ENCODE measurements around the gene TSPEAR.
"Not testable (repeated sequence)": the region's sequence is repeated elsewhere in the genome, so short reads cannot be mapped to it uniquely, and the experiment has no call there.

The TSPEAR gene

GRCh38 chr21:44508426-44508710 is 203.0 kb downstream of the TSPEAR start:
- DNase-seq (ENCODE audit: low read depth): no peak
- TF ChIP-seq, protein P1, sequence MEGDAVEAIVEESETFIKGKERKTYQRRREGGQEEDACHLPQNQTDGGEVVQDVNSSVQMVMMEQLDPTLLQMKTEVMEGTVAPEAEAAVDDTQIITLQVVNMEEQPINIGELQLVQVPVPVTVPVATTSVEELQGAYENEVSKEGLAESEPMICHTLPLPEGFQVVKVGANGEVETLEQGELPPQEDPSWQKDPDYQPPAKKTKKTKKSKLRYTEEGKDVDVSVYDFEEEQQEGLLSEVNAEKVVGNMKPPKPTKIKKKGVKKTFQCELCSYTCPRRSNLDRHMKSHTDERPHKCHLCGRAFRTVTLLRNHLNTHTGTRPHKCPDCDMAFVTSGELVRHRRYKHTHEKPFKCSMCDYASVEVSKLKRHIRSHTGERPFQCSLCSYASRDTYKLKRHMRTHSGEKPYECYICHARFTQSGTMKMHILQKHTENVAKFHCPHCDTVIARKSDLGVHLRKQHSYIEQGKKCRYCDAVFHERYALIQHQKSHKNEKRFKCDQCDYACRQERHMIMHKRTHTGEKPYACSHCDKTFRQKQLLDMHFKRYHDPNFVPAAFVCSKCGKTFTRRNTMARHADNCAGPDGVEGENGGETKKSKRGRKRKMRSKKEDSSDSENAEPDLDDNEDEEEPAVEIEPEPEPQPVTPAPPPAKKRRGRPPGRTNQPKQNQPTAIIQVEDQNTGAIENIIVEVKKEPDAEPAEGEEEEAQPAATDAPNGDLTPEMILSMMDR (IDR thresholded peaks at IDR 0.05; ENCODE audit: low read length, missing control alignments): no peak

DNA sequence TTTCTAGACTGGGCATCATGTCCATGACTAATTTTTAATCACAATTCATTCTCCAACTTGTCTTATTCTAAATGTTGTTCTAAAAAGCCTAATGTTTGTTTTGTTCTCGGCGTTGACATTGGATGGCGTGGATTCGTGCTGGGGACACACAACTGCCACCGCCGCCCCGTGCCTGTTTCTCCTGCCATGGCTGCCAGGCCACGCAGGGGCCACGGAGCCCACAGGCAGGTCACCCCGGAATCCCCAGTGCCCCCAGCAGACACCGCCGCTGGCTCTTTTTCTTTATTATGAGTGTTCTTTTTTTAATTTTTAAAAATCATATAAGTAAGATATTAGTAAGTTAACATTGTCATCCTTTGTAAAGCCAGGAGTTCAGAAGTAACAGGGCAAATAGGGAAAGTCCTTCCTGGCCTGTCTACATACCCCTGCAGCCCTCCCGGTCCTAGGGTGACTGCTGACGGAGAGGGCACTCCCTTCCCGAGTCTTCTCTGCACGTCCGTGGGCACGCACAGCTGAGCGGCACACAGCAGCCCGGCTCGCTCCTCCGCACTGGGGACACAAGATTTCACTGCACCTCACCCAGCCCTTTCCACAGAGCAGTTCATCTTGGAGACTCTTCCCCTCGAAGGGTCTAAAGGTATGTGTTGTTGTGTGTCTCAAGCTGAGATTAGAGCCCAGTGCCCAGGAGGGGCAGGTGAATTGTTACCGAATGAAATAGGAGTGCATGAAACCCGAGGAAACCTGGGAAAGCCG is 203.5 kb downstream of the TSPEAR start:
- H3K4me3 ChIP-seq (replicated peaks; ENCODE audit: low read depth, low read length): no peak overlapping the region
- no peak for DNase-seq (ENCODE audit: low read depth)
- TF ChIP-seq, protein P1 (IDR thresholded peaks at IDR 0.05; ENCODE audit: low read length, missing control alignments): no peak

More at GRCh38 chr21:44508426-44508710, 203.0 kb downstream of the TSPEAR start:
- no peak overlapping the region for H3K4me3 ChIP-seq (replicated peaks; ENCODE audit: low read depth, low read length)

DNA sequence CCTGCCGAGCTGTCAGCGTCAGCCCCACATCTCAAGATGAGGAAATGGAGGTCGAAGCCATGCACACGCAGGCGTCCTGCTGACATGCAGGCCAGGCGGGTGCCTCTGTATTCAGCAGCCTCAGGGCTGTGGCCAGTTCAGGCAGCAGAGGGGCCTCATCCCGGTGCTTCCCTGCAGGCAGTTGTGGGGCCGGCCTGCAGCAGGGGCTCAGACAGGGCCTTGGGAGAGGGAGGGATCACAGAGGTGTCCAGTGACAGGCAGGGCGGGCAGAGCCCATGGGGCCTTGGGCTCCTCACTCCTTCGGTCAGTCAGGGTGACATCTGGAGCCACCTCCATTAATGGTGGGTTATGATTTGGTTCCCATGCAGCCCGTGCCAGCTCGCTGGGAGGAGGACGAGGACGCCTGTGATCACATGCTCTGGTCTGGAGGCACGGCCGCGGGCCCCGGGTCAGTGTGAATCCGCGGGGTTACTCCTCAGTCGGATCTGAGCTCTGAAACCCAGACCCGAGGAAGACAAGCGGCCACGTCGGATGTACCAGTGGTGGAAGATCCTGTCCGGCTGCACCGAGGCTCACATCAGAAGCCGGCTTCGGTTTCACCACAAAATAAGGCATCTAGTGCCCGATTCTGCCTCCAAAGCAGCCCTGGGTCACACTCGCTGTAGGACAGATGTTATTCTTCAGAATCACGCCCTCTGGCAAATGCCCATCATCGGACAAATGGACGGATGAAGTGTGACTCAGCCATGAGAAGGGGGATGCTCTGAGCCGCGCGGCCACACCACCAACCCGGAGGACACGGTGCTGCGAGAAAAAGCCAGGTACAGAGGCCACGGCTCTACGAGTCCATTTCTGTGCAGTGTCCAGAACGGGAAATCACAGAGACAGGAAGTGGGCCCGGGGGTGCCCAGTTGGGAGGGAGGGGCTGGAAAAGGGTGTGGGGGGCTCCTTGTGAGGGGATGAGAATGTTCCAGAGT is 204.8 kb downstream of the TSPEAR start:
- TF ChIP-seq, protein P1 (IDR thresholded peaks at IDR 0.05; ENCODE audit: low read length, missing control alignments): no peak
- DNase-seq (ENCODE audit: low read depth): no peak
- no peak overlapping the region for H3K4me3 ChIP-seq (replicated peaks; ENCODE audit: low read depth, low read length)

DNA sequence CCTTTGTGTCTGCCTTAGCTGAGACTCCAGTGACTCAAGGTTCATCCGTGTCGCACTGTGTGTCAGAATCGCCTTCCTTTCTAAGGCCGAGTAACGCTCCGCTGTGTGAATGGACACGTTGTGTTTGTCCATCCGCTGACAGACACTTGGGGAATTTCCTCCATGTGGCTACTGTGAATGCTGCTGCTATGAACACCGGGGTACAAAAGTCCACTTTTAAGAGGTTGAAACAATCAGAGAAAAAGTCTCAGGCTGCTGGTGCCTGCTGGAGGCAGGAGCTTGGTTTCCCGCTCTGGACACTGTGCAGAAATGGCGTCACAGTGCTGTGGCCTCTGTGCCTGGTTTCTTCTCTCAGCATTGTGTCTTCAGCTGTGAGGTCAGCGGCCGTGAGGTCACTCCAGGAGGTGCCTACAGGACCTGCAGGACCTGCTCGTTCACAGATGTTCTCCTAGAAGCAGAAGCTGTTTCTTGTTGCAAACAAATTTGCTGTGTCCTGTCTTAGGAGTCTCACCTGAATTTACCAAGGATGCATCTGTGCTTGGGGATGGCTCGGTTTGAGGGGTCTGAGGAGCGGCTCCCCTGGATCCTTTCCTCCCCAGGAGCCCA is 205.6 kb downstream of the TSPEAR start:
- TF ChIP-seq, protein P1 (IDR thresholded peaks at IDR 0.05; ENCODE audit: low read length, missing control alignments): no peak
- H3K4me3 ChIP-seq (replicated peaks; ENCODE audit: low read depth, low read length): no peak overlapping the region
- DNase-seq (ENCODE audit: low read depth): no peak

- DNase-seq (ENCODE audit: low read depth): no peak
- TF ChIP-seq, protein P1 (IDR thresholded peaks at IDR 0.05; ENCODE audit: low read length, missing control alignments): no peak
- no peak overlapping the region for H3K4me3 ChIP-seq (replicated peaks; ENCODE audit: low read depth, low read length)
Observed at GRCh38 chr21:44503901-44504399, 207.4 kb downstream of the TSPEAR start.

DNA sequence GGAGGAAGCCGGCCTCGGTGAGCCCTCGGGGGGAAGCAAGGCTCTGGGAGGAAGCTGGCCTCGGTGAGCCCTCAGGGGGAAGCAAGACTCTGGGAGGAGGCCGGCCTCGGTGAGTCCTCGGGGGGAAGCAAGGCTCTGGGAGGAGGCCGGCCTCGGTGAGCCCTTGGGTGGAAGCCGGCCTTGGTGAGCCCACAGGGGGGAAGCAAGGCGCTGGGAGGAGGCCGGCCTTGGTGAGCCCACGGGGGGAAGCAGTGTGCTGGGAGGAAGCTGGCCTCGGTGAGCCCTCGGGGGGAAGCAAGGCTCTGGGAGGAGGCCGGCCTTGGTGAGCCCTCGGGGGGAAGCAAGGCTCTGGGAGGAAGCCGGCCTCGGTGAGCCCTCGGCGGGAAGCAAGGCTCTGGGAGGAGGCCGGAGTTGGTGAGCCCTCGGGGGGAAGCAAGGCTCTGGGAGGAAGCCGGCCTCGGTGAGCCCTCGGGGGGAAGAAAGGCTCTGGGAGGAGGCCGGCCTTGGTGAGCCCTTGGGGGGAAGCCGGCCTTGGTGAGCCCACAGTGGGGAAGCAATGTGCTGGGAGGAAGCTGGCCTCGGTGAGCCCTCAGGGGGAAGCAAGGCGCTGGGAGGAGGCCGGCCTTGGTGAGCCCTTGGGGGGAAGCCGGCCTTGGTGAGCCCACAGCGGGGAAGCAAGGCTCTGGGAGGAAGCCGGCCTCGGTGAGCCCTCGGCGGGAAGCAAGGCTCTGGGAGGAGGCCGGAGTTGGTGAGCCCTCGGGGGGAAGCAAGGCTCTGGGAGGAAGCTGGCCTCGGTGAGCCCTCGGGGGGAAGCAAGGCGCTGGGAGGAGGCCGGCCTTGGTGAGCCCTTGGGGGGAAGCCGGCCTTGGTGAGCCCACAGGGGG is 208.1 kb downstream of the TSPEAR start:
- not testable (repeated sequence) for DNase-seq (ENCODE audit: low read depth); H3K4me3 ChIP-seq (replicated peaks; ENCODE audit: low read depth, low read length)

Measured in fibroblast of pulmonary artery (primary cell).